A673 (cell line): ENCODE data around the gene MISP3.

ENCODE experiments used
- CTCF ChIP-seq: fragments of 300-800, 200-600 bp; sonication (generic); conservative IDR thresholded peaks from 2 replicates; pipeline ENCODE4 v1.5.1; 2017; ENCODE audit warnings: low read depth, mild to moderate bottlenecking, antibody characterized with exemption, low read length, moderate library complexity, mixed read lengths
- EZH2 ChIP-seq: fragments of 200-600 bp; sonication (generic); IDR thresholded peaks from 2 replicates; pipeline ENCODE4 v1.6.1; 2017; ENCODE audit warnings: borderline replicate concordance, low read depth, mild to moderate bottlenecking, mixed read lengths, antibody characterized with exemption, low read length; ENCODE audit not compliant: poor library complexity, severe bottlenecking

- TF ChIP-seq EZH2 (no peak), CTCF (no peak)
Observed at GRCh38 chr19:14116918-14117578, 44.5 kb downstream of the MISP3 start.
